ENCODE results near the gene AP3S2. TPM values are rescaled to one million over a fixed set of nuclear protein-coding genes. Genes with fewer than 3 reads are reported as not detected.

AP3S2 gene
- total and polyA plus RNA-seq, 4 experiments from 2014 or later, result 34.1 to 37.3 (median 35.4) TPM

DNA sequence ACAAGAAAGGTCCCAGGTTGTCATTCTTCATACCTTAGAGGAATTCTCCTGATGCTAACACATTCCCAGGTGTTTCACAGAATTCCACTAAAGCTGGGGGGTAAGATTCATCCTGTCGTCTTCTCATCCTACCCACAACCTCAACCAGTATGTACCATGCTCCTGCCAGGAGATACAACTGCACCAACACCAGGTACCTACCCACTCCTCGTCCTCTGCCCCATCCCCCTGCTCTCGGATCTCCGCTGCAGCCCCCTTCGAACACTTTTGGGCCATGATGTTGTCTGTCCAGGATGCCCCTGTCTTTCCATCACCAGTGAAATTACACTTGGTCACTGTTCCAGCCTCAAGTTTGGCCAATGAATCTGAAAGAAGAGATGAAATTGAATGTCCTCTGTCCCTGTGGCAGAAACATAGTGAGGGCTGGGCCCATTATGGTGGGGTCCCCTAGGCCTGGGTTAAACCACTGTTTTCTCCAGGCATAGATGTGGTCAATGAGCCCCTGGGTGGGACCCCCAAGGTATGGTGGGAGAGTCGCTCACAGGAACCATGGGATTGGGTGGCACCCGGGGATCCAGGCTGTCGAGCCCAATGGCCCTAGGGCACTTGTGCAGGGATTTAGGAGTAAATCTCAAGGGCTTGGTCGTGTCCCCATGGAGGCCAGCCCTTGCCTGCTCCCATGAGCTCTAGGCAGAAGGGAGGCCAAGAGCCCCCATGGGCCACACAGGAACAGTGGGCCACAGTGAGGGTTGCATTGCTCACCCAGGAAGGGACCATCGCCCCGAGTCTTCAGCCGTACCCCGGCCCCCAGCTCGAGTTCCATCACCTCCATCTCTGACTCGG lies 9.4 kb upstream of the AP3S2 start:
- H3K4me1 Mint-ChIP-seq, result no peaks in the 10 kb centered on the region
- H3K4me3 Mint-ChIP-seq, result no peak overlapping the region
- no peaks in the 10 kb centered on the region for H3K4me1 ChIP-seq (ENCODE audit: insufficient read depth, low read length)
- no peak overlapping the region for H3K4me3 ChIP-seq (ENCODE audit: low read length in 2 of 2)
- no peaks in the 10 kb centered on the region for H3K9me3 ChIP-seq (ENCODE audit: control insufficient read depth in 1 of 2, low read length in 2 of 2)
- peaks cover 0 to 10% of the 10 kb centered on the region in 2 donors for H3K27me3 Mint-ChIP-seq
- H3K27ac Mint-ChIP-seq, result no peak overlapping the region
- no peaks in the 10 kb centered on the region for H3K27me3 ChIP-seq (ENCODE audit: insufficient read depth, low read length)
- no peaks in the 10 kb centered on the region for H3K36me3 Mint-ChIP-seq
- no peaks in the 10 kb centered on the region for H3K9me3 Mint-ChIP-seq
- no peak overlapping the region for H3K27ac ChIP-seq (ENCODE audit: low read depth, low read length)
- intact Hi-C loops (cut with micrococcal nuclease), result no loop called here
- ChIA-PET POLR2A (ENCODE audit: partially characterized antibody) (no interaction called here), CTCF (ENCODE audit: partially characterized antibody) (no interaction called here)
- H3K36me3 ChIP-seq (ENCODE audit: insufficient read depth, low read length), result no peaks in the 10 kb centered on the region
- DNase-seq, result no peak

DNA sequence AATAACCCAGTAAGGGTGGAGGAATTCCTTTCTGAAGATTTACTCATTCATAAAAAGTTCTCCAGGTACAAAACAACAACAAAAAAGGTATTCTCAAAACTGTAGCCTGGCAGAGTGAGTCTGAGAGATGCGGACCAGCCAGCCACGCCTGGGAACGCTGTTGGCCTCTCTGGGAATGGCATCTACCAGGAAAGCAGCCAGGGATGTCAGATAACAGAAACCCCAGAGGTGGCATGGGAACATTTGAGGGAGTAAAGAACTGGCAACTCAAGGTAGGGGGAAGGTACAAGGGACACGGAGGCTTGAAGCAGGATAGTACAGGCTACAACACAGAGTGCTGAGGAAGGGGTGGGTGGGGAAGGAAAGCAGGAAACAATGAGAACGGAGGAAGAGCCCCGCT lies 7.1 kb upstream of the AP3S2 start:
- Mint-ChIP-seq H3K27ac (peak overlapping the region in 1 of 7 donors; percentile 8), H3K4me3 (no peak overlapping the region), H3K4me1 (no peaks in the 10 kb centered on the region), H3K36me3 (no peaks in the 10 kb centered on the region), H3K27me3 (peaks cover 0 to 8% of the 10 kb centered on the region in 2 donors), H3K9me3 (no peaks in the 10 kb centered on the region)
- Histone ChIP-seq H3K9me3 (ENCODE audit: control insufficient read depth in 1 of 2, low read length in 2 of 2) (no peaks in the 10 kb centered on the region), H3K27ac (ENCODE audit: low read depth, low read length) (no peak overlapping the region), H3K27me3 (ENCODE audit: insufficient read depth, low read length) (no peaks in the 10 kb centered on the region), H3K4me1 (ENCODE audit: insufficient read depth, low read length) (no peaks in the 10 kb centered on the region), H3K36me3 (ENCODE audit: insufficient read depth, low read length) (no peaks in the 10 kb centered on the region), H3K4me3 (ENCODE audit: low read length in 2 of 2) (no peak overlapping the region)
- ChIA-PET CTCF (ENCODE audit: partially characterized antibody) (interaction anchor here (0.9 to 8.5 kb wide), 4 partner anchors 26 to 186 kb away, joined by 3 to 95 read pairs (median 4); no protein-coding TSS in a partner anchor), POLR2A (ENCODE audit: partially characterized antibody) (interaction anchor here (0.6 kb wide), 1 partner anchor 170 kb away, joined by 3 read pairs; no protein-coding TSS in a partner anchor)
- intact Hi-C loops (cut with micrococcal nuclease), result no loop called here
- no peak for DNase-seq

DNA sequence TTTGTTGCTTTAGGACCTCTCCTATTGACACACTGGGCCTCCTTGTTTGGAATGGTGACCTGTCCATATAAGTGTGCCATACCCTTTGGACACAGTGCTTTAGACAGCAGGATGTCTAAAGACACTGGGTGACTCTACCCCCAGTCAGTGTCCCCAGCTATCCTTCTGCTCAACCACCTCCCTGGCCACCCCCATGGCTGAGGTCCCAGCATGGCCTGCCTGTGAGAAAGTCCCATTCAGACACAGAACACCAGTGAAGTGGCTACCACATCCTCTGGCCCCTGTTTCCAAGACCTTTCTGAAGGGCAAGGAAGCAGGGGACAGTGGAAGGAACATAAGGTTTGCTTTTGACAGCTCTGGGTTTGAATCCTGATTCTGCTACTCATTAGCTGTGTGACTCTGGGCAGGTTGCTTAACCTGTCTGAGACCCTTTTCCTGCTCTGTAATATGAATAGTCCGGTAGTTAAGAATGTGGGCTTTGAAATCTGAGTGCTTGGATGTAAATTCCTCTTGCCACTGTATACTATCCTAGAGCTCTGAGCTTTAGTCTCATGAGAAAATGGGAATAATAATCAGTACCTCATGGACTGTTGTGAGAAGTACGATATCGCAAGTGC lies 6.3 kb upstream of the AP3S2 start:
- Histone ChIP-seq H3K9me3 (ENCODE audit: control insufficient read depth in 1 of 2, low read length in 2 of 2) (no peaks in the 10 kb centered on the region), H3K27me3 (ENCODE audit: insufficient read depth, low read length) (no peaks in the 10 kb centered on the region), H3K4me1 (ENCODE audit: insufficient read depth, low read length) (no peaks in the 10 kb centered on the region), H3K27ac (ENCODE audit: low read depth, low read length) (no peak overlapping the region), H3K36me3 (ENCODE audit: insufficient read depth, low read length) (no peaks in the 10 kb centered on the region), H3K4me3 (ENCODE audit: low read length in 2 of 2) (no peak overlapping the region)
- Mint-ChIP-seq H3K9me3 (no peaks in the 10 kb centered on the region), H3K27me3 (peaks cover 0 to 2% of the 10 kb centered on the region in 2 donors), H3K4me1 (no peaks in the 10 kb centered on the region), H3K36me3 (no peaks in the 10 kb centered on the region), H3K4me3 (no peak overlapping the region), H3K27ac (peak overlapping the region in 1 of 7 donors; percentile 18)
- POLR2A ChIA-PET (ENCODE audit: partially characterized antibody), result no interaction called here
- CTCF ChIA-PET (ENCODE audit: partially characterized antibody), result interaction anchor here (0.8 to 8.5 kb wide), 6 partner anchors 12 to 187 kb away, joined by 3 to 95 read pairs (median 4); no protein-coding TSS in a partner anchor
- intact Hi-C loops (cut with micrococcal nuclease), result no loop called here
- DNase-seq, result no peak

- Histone ChIP-seq H3K4me1 (ENCODE audit: insufficient read depth, low read length) (no peaks in the 10 kb centered on the region), H3K27ac (ENCODE audit: low read depth, low read length) (no peak overlapping the region), H3K4me3 (ENCODE audit: low read length in 2 of 2) (no peak overlapping the region), H3K27me3 (ENCODE audit: insufficient read depth, low read length) (no peaks in the 10 kb centered on the region), H3K9me3 (ENCODE audit: control insufficient read depth in 1 of 2, low read length in 2 of 2) (no peaks in the 10 kb centered on the region), H3K36me3 (ENCODE audit: insufficient read depth, low read length) (no peaks in the 10 kb centered on the region)
- Mint-ChIP-seq H3K27ac (peak overlapping the region in 1 of 7 donors; percentile 43), H3K36me3 (peaks cover 0 to under 1% of the 10 kb centered on the region in 2 donors), H3K27me3 (peaks cover 0 to 2% of the 10 kb centered on the region in 2 donors), H3K9me3 (no peaks in the 10 kb centered on the region), H3K4me3 (no peak overlapping the region), H3K4me1 (peaks cover under 1 to 3% (median 2%) of the 10 kb centered on the region in 4 donors)
- intact Hi-C loops (cut with micrococcal nuclease), result no loop called here
- DNase-seq, result no peak
- POLR2A ChIA-PET (ENCODE audit: partially characterized antibody), result no interaction called here
- CTCF ChIA-PET (ENCODE audit: partially characterized antibody), result interaction anchor here (0.8 to 8.5 kb wide), 7 partner anchors 11 to 186 kb away, joined by 3 to 95 read pairs (median 9); no protein-coding TSS in a partner anchor
Measured at GRCh38 chr15:89899295-89899945, 5.6 kb upstream of the AP3S2 start.

- Mint-ChIP-seq H3K27me3 (peaks cover 0 to 2% of the 10 kb centered on the region in 2 donors), H3K36me3 (peaks cover 0 to 6% of the 10 kb centered on the region in 2 donors), H3K4me1 (peaks cover 1 to 8% (median 6%) of the 10 kb centered on the region in 4 donors), H3K9me3 (no peaks in the 10 kb centered on the region), H3K27ac (peak overlapping the region in 2 of 7 donors; percentile 8 to 47), H3K4me3 (no peak overlapping the region)
- H3K27ac ChIP-seq (ENCODE audit: low read depth, low read length), result no peak overlapping the region
- ChIA-PET CTCF (ENCODE audit: partially characterized antibody) (interaction anchor here (0.7 to 8.5 kb wide), 17 partner anchors 10 to 387 kb away, joined by 3 to 95 read pairs (median 6); no protein-coding TSS in a partner anchor), POLR2A (ENCODE audit: partially characterized antibody) (no interaction called here)
- DNase-seq, result peak; percentile 42 to 61 (median 50)
- H3K27me3 ChIP-seq (ENCODE audit: insufficient read depth, low read length), result no peaks in the 10 kb centered on the region
- no peak overlapping the region for H3K4me3 ChIP-seq (ENCODE audit: low read length in 2 of 2)
- no peaks in the 10 kb centered on the region for H3K9me3 ChIP-seq (ENCODE audit: control insufficient read depth in 1 of 2, low read length in 2 of 2)
- H3K4me1 ChIP-seq (ENCODE audit: insufficient read depth, low read length), result no peaks in the 10 kb centered on the region
- intact Hi-C loops (cut with micrococcal nuclease), result loop anchor here (1.0 kb wide), 2 partner anchors 173 to 189 kb away; no protein-coding TSS in a partner anchor
- H3K36me3 ChIP-seq (ENCODE audit: insufficient read depth, low read length), result no peaks in the 10 kb centered on the region
Measured at GRCh38 chr15:89898614-89899294, 5.0 kb upstream of the AP3S2 start.

- intact Hi-C loops (cut with micrococcal nuclease), result loop anchor here (1.0 kb wide), 2 partner anchors 173 to 189 kb away; no protein-coding TSS in a partner anchor
- no peaks in the 10 kb centered on the region for H3K27me3 ChIP-seq (ENCODE audit: insufficient read depth, low read length)
- H3K36me3 ChIP-seq (ENCODE audit: insufficient read depth, low read length), result no peaks in the 10 kb centered on the region
- H3K4me1 ChIP-seq (ENCODE audit: insufficient read depth, low read length), result peaks cover 3% of the 10 kb centered on the region
- H3K4me3 Mint-ChIP-seq, result no peak overlapping the region
- peaks cover 1 to 14% (median 11%) of the 10 kb centered on the region in 4 donors for H3K4me1 Mint-ChIP-seq
- H3K27ac ChIP-seq (ENCODE audit: low read depth, low read length), result no peak overlapping the region
- no peaks in the 10 kb centered on the region for H3K9me3 Mint-ChIP-seq
- no peaks in the 10 kb centered on the region for H3K9me3 ChIP-seq (ENCODE audit: control insufficient read depth in 1 of 2, low read length in 2 of 2)
- H3K27me3 Mint-ChIP-seq, result peaks cover 0 to 2% of the 10 kb centered on the region in 2 donors
- ChIA-PET POLR2A (ENCODE audit: partially characterized antibody) (no interaction called here), CTCF (ENCODE audit: partially characterized antibody) (interaction anchor here (0.7 to 8.5 kb wide), 16 partner anchors 10 to 388 kb away, joined by 3 to 95 read pairs (median 5); no protein-coding TSS in a partner anchor)
- no peak for DNase-seq
- H3K36me3 Mint-ChIP-seq, result peaks cover 0 to 11% of the 10 kb centered on the region in 2 donors
- H3K27ac Mint-ChIP-seq, result peak overlapping the region in 2 of 7 donors; percentile 8 to 47
- no peak overlapping the region for H3K4me3 ChIP-seq (ENCODE audit: low read length in 2 of 2)
Measured at GRCh38 chr15:89898146-89898545, 4.4 kb upstream of the AP3S2 start.

Data from CD4-positive, alpha-beta memory T cell (primary cell).